Subcutaneous preadipocyte (primary cell): ENCODE data around the gene MYBPHL. TPM values are rescaled to one million over a fixed set of nuclear protein-coding genes. Genes with fewer than 3 reads are reported as not detected.

Source experiments
- total RNA-seq: library from RNA; depleted of rRNA; stranded (reverse); fragments of >200 nt; gene quantifications from 2 replicates; pipeline ENCODE4 v1.2.3, GENCODE V29; 2012

The MYBPHL gene, protein sequence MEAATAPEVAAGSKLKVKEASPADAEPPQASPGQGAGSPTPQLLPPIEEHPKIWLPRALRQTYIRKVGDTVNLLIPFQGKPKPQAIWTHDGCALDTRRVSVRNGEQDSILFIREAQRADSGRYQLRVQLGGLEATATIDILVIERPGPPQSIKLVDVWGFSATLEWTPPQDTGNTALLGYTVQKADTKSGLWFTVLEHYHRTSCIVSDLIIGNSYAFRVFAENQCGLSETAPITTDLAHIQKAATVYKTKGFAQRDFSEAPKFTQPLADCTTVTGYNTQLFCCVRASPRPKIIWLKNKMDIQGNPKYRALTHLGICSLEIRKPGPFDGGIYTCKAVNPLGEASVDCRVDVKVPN
- total RNA-seq = not detected in 2 replicates

GRCh38 chr1:109306832-109307273 is at the start of gene MYBPHL:
MYBPHL (minus strand) TSS chr1:109307011; CDS start chr1:109306991, 20 bp downstream.

GRCh38 chr1:109282952-109283747 is 23.7 kb downstream of the MYBPHL start, which contains the start of gene PSRC1:
PSRC1 (minus strand) TSS chr1:109283145.

GRCh38 chr1:109248797-109249629 is 57.8 kb downstream of the MYBPHL start, which contains the start of gene CELSR2:
CELSR2 (plus strand) TSS chr1:109249539; CDS start chr1:109250080, 541 bp downstream.

Other genes starting within 250 kb of the MYBPHL start
- 37.8 and 44.6 TPM in 2 replicates for gene TAF13, start 231.0 kb downstream of the MYBPHL start, total RNA-seq
- gene TMEM167B, start 216.2 kb downstream of the MYBPHL start, total RNA-seq = 9.4 and 15.1 TPM in 2 replicates
- under 0.01 and 0.20 TPM in 2 replicates for gene ELAPOR1, start 192.9 kb downstream of the MYBPHL start, total RNA-seq
- 152 and 170 TPM in 2 replicates for gene SARS1, start 93.1 kb downstream of the MYBPHL start, total RNA-seq
- gene CELSR2, start 57.5 kb downstream of the MYBPHL start, total RNA-seq = under 0.01 TPM in 2 replicates
- 13.6 and 20.9 TPM in 2 replicates for gene PSRC1, start 23.9 kb downstream of the MYBPHL start, total RNA-seq
- gene SORT1, start 90.9 kb upstream of the MYBPHL start, total RNA-seq = 1.1 and 1.2 TPM in 2 replicates
- 54.5 and 64.3 TPM in 2 replicates for gene PSMA5, start 119.4 kb upstream of the MYBPHL start, total RNA-seq
- 2.0 and 5.5 TPM in 2 replicates for gene SYPL2, start 159.5 kb upstream of the MYBPHL start, total RNA-seq
- gene ATXN7L2, start 176.9 kb upstream of the MYBPHL start, total RNA-seq = 2.7 and 5.9 TPM in 2 replicates
- 4.5 and 4.8 TPM in 2 replicates for gene CYB561D1, start 187.1 kb upstream of the MYBPHL start, total RNA-seq
- gene AMIGO1, start 202.7 kb upstream of the MYBPHL start, total RNA-seq = 0.39 and 0.73 TPM in 2 replicates
- gene GPR61, start 232.9 kb upstream of the MYBPHL start, total RNA-seq = under 0.01 and 0.39 TPM in 2 replicates
- 14.0 and 16.6 TPM in 2 replicates for gene GNAI3, start 241.6 kb upstream of the MYBPHL start, total RNA-seq